HG02678 (cell line): ENCODE measurements around the gene TLE2.

Source experiments
- ATAC-seq: cut with Tn5 transposase; IDR thresholded peaks from one replicate; pipeline ENCODE4 v1.9.1; 2021; ENCODE audit warnings: mild to moderate bottlenecking, moderate library complexity; ENCODE audit not compliant: unreplicated experiment

Gene TLE2

DNA sequence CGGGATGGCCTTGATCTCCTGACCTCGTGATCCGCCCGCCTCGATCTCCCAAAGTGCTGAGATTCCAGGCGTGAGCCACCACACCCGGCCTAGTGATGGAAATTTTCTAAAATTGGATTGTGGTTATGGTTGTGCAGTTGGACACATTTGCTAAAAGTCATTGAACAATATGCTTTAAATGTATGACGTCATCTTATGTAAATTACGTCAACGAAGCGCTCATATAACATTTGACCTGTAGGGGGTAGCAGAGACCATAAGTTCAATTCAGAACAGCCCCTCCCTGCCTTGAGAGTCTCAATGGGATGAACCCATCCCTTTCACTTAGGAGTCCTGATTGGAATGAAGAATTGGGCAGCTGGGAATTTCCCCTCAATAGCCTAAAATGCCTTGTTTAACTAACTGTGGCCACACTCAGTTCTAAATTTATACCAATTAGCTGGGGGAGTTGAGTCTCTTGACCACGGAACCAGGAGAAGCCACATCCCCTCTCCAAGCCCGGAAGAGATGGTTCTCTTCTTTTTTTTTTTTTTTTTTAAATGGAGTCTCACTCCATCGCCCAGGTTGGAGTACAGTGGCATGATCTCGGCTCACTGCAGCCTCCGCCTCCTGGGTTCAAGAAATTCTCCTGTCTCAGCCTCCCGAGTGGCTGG, 66.9 kb downstream of the TLE2 start:
- no peak for ATAC-seq

DNA sequence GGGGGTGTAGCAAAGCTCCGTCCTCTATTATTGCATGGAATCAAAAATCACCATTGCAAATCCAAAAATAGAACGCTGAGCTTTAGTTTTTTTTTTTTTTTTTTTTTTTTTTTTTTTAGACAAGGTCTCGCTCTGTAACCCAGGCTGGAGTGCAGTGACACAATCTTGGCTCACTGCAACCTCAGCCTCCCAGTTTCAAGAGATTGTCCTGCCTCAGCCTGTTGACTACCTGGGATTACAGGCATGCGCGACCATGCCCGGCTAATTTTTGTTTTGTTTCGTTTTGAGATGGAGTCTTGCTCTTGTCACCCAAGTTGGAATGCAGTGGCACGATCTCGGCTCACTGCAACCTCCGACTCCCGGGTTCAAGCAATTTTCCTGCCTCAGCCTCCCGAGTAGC, 69.0 kb downstream of the TLE2 start:
- ATAC-seq, result no peak

DNA sequence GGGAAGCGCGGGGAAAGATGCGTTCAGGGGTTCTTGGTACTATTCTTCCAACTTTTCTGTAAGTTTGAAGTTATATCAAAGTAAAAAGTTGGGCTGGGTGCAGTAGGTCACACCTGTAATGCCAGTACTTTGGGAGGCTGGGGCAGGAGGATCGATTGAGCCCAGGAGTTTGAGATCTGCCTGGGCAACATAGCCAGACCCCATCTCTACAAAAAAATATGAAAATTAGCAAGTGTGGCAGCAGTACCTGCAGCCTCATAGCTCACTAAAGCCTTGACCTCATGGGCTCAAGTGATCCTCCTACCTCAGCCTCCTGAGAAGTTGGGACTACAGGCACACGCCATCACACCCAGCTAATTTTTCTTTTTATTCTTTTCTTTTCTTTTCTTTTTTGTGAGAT, 71.9 kb downstream of the TLE2 start:
- no peak for ATAC-seq

DNA sequence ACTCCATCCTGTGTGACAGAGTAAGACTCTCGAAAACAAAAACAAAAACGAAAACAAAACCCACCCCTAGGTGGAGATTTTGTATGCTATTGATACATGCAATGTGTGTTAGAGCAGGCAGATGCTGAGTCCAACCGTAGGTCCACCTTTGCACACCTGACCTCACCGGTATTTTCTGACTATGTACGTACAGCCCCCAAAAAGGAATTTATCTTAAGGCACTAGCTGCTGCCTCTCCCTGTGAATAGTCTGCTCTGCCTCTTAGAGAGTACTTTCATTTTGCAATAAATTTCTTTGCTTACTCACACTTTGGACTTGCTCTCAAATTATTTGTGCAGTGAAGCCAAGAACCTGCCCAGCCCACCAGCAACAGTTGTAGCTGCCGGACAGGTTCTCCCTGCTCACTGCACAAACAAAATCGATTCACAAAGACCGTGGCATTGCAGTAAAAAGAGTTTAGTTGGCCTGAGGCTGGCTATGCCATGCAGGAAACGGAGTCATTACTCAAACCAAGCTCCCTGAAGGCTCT, 76.1 kb downstream of the TLE2 start:
- ATAC-seq, result no peak

DNA sequence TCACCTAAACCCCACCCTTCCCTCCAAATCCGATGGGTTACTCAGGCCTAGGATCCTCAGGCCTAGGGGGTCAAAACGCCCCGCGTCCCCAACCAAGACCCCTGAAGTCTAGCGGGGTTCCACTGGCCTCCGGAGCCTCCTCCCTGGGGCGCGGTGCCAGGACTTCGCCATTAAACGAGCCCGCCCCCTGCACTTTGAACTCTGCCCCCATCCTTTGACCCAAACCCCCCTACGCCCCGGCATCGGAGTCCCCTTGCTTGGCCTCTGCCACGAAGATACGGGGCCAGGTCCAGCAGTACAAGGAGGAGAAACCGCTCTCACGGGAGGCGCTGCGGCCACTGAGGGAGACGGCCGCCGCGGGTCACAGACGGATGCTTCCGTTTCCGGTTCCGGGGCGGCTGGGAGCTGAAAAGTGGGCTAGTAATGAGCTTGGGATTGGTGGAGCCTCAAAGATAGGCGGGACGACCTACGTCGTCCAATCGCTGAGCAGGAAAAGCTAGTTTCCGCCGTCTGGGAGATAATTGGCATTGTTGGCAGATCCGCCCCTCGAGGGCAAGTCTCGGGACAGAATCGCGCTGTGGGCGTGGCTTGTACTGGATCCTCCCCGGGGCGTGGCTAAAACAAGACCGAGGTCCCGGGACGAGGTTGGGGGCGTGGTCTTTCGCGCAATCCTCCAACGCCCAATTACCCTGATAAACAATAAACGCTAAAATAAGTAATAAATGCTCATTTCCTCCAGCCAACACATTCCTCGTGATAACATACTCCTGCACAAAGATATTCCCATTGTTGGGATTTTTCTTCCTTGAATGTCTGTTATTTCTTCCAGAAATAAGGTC, 78.6 kb downstream of the TLE2 start:
- peak; percentile 94 for ATAC-seq

DNA sequence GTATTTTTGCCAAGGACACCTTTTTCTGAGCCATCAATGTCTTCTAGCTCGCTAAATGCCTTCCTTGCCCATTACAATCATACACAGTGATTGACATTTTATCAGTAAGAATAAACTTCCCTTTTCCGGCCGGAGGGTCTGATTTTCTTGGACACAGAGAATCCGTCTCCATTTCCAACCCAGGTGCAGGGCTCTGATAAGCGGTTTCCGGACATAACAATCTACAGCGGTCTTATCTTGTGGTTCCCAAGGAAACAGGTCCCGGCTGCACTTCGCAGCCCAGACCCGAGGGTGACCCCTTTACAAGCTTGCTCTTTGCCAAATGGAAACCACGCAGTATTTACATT, 79.2 kb downstream of the TLE2 start:
- no peak for ATAC-seq
